ENCODE data around the gene TMEM176A.

Gene TMEM176A

GRCh38 chr7:150835702-150836280 is 35.2 kb downstream of the TMEM176A start:
- Histone ChIP-seq H3K4me1 (no peaks in the 10 kb centered on the region), H3K9me3 (no peaks in the 10 kb centered on the region), H3K36me3 (no peaks in the 10 kb centered on the region), H3K4me3 (ENCODE audit: low read depth, low read length) (no peak overlapping the region), H3K27me3 (no peaks in the 10 kb centered on the region)
- TF ChIP-seq, protein P1, sequence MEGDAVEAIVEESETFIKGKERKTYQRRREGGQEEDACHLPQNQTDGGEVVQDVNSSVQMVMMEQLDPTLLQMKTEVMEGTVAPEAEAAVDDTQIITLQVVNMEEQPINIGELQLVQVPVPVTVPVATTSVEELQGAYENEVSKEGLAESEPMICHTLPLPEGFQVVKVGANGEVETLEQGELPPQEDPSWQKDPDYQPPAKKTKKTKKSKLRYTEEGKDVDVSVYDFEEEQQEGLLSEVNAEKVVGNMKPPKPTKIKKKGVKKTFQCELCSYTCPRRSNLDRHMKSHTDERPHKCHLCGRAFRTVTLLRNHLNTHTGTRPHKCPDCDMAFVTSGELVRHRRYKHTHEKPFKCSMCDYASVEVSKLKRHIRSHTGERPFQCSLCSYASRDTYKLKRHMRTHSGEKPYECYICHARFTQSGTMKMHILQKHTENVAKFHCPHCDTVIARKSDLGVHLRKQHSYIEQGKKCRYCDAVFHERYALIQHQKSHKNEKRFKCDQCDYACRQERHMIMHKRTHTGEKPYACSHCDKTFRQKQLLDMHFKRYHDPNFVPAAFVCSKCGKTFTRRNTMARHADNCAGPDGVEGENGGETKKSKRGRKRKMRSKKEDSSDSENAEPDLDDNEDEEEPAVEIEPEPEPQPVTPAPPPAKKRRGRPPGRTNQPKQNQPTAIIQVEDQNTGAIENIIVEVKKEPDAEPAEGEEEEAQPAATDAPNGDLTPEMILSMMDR (IDR thresholded peaks at IDR 0.05; ENCODE audit: low read depth, low read length), result no peak
- DNase-seq, result no peak

DNA sequence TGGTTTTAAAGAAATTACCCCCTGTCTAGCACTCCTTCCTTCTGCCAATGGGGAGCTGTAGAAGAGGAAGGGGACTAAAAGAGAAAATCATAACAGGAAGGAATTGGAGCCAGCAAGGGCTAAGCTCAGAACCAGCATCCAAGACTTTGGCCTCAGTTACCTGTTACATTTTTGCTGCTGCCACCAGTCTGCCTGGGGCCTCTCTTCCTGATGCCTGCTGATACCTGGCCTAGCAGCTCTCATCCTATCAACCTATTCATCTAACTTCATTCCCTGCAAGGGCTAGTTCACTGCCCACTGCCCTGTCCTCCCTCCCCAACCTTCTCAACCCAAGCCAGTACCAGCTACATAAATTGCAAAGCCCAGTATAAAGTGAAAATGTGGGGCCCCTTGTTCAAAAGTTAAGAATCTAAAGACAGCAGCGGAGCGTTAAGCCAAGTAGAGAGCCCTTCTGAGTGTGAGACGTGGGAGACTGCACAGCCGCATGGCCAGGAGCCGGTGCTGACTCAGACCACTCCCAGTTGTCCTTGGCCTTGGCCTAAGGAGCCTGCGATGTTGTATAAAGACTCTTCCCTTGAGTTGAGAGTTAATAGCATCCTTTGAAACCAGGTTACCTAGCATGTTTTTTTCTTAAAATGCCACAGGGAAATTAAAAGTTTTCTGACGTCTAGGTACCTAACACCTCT is 38.5 kb downstream of the TMEM176A start:
- Histone ChIP-seq H3K9me3 (no peaks in the 10 kb centered on the region), H3K4me1 (no peaks in the 10 kb centered on the region), H3K4me3 (ENCODE audit: low read depth, low read length) (no peak overlapping the region), H3K36me3 (no peaks in the 10 kb centered on the region), H3K27me3 (no peaks in the 10 kb centered on the region)
- TF ChIP-seq, protein P1 (IDR thresholded peaks at IDR 0.05; ENCODE audit: low read depth, low read length), result no peak
- no peak for DNase-seq

DNA sequence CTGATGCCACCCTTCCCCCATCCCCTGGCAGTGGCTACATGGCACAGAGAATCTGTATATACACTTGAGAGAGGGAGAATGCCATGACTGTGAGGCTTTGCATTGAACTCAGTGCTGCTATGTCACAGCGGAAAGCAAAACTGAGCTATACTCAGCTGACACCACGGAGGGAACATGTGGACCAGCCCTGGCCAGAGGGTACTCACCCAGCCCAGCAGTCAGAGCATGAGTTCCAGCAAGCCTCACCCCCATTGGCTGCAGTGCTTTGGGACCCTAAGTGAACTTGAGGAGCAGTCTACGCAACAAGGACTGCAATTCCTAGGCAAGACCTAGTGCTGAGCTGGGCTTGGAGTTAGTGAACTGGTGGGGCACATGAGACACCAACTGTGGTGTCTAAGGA is 41.4 kb downstream of the TMEM176A start:
- TF ChIP-seq, protein P1 (IDR thresholded peaks at IDR 0.05; ENCODE audit: low read depth, low read length), result no peak
- Histone ChIP-seq H3K27me3 (no peaks in the 10 kb centered on the region), H3K4me1 (no peaks in the 10 kb centered on the region), H3K36me3 (no peaks in the 10 kb centered on the region), H3K9me3 (no peaks in the 10 kb centered on the region), H3K4me3 (ENCODE audit: low read depth, low read length) (no peak overlapping the region)
- no peak for DNase-seq

DNA sequence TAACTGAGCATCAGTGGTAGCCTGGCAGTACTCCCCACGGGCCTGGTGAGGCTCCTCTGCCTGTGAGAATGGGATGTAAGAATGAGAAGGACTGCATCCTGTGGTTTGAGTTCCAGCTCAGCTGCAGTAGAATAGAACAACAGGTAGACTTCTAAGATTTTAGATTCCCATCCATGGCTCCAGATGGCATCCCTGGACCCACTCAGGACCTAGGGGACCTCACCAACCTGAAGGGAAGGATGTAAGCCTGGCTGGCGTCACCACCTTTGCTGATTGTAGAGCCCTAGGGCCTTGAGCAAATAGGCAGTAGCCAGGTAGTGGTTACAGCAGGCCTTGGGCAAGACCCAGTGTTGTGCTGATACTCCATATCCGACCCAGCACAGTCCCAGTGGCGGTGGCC is 42.1 kb downstream of the TMEM176A start:
- Histone ChIP-seq H3K4me3 (ENCODE audit: low read depth, low read length) (no peak overlapping the region), H3K9me3 (no peaks in the 10 kb centered on the region), H3K4me1 (no peaks in the 10 kb centered on the region), H3K27me3 (no peaks in the 10 kb centered on the region), H3K36me3 (no peaks in the 10 kb centered on the region)
- TF ChIP-seq, protein P1 (IDR thresholded peaks at IDR 0.05; ENCODE audit: low read depth, low read length), result no peak
- no peak for DNase-seq

DNA sequence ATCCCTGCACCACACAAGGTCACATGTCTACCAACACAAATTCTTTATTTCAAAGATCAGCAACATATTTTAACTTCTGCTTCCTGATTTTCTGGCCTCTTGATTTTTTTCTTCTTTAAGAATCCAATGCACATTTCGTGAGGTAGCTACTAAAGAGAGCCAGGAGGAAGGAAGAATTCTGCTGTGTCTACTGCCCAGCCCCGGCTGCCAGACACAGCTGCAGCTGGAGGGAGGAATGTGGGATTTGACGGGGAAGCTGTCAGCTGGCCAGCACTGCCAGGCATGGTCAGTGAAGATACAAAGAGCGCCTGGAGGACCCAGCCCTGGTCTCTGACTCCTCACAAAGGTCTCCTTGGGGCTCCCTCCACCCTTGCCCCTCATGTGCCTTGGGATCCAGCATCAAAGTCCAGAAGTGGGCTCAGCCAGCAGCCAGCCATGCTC is 44.9 kb downstream of the TMEM176A start:
- H3K36me3 ChIP-seq, result no peaks in the 10 kb centered on the region
- TF ChIP-seq, protein P1 (IDR thresholded peaks at IDR 0.05; ENCODE audit: low read depth, low read length), result no peak
- H3K27me3 ChIP-seq, result no peaks in the 10 kb centered on the region
- no peak overlapping the region for H3K4me3 ChIP-seq (ENCODE audit: low read depth, low read length)
- DNase-seq, result no peak
- no peaks in the 10 kb centered on the region for H3K4me1 ChIP-seq
- no peaks in the 10 kb centered on the region for H3K9me3 ChIP-seq

Measured in BE2C (cell line).